ENCODE results near the gene EIF1AD.

Gene EIF1AD

DNA sequence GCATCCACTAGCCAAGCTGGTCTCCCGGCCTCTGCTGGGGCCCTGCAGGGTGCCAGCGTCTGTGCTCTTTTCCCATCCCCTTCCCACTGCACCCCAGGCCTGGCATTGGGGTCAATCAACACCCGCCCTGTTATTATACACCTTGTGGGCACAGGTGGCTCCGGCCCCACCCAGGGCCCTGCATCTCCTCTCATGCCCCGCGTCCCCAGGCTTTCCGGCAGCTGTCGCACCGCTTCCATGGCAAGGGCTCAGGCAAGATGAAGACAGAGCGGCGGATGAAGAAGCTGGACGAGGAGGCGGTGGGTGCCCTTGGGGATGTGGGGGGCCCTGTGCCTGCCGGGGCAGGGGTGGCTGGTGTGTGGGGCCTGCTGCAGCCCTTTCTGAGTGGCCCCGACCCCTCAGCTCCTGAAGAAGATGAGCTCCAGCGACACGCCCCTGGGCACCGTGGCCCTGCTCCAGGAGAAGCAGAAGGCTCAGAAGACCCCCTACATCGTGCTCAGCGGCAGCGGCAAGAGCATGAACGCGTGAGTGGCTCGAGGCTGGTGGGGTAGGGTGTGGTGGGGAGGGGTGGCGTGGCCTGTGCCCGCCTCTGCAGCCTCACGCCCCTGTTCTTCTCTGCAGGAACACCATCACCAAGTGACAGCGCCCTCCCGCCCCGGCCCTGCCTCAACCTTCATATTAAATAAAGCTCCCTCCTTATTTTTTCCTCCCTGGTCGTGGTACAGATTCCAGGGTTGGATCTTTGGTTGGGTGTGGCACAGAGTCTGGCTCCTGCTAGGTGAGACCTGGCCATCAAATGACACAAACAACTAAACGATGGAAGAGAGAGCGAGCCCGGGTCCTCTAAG, 23.3 kb downstream of the EIF1AD start:
- H3K27ac ChIP-seq: no peak overlapping the region
- TF ChIP-seq CTCF (IDR thresholded peaks at IDR 0.05): no peak

GRCh38 chr11:65977621-65978390, 24.2 kb downstream of the EIF1AD start:
- no peak overlapping the region for H2AFZ ChIP-seq
- no peak for TF ChIP-seq CTCF (IDR thresholded peaks at IDR 0.05)
- no peaks in the 10 kb centered on the region for H3K27me3 ChIP-seq (ENCODE audit: control insufficient read depth, insufficient read depth, low read length)
- no peak overlapping the region for H3K9ac ChIP-seq
- H3K36me3 ChIP-seq (ENCODE audit: control insufficient read depth, insufficient read depth, low read length): no peaks in the 10 kb centered on the region
- no peaks in the 10 kb centered on the region for H3K4me1 ChIP-seq
- no peak overlapping the region for H3K4me3 ChIP-seq (ENCODE audit: low read depth, low read length)
- no peaks in the 10 kb centered on the region for H3K9me3 ChIP-seq (ENCODE audit: control insufficient read depth, low read length)
- H3K4me2 ChIP-seq (ENCODE audit: low read length): no peak overlapping the region
- H3K79me2 ChIP-seq: no peaks in the 10 kb centered on the region
- H3K27ac ChIP-seq: no peak overlapping the region

More for the DNA sequence above, 23.3 kb downstream of the EIF1AD start:
- Histone ChIP-seq H3K9ac (no peak overlapping the region), H3K4me3 (ENCODE audit: low read depth, low read length) (no peak overlapping the region), H3K27me3 (ENCODE audit: control insufficient read depth, insufficient read depth, low read length) (no peaks in the 10 kb centered on the region), H3K4me1 (no peaks in the 10 kb centered on the region), H3K79me2 (no peaks in the 10 kb centered on the region), H3K9me3 (ENCODE audit: control insufficient read depth, low read length) (no peaks in the 10 kb centered on the region), H2AFZ (no peak overlapping the region), H3K4me2 (ENCODE audit: low read length) (no peak overlapping the region), H3K36me3 (ENCODE audit: control insufficient read depth, insufficient read depth, low read length) (no peaks in the 10 kb centered on the region)

DNA sequence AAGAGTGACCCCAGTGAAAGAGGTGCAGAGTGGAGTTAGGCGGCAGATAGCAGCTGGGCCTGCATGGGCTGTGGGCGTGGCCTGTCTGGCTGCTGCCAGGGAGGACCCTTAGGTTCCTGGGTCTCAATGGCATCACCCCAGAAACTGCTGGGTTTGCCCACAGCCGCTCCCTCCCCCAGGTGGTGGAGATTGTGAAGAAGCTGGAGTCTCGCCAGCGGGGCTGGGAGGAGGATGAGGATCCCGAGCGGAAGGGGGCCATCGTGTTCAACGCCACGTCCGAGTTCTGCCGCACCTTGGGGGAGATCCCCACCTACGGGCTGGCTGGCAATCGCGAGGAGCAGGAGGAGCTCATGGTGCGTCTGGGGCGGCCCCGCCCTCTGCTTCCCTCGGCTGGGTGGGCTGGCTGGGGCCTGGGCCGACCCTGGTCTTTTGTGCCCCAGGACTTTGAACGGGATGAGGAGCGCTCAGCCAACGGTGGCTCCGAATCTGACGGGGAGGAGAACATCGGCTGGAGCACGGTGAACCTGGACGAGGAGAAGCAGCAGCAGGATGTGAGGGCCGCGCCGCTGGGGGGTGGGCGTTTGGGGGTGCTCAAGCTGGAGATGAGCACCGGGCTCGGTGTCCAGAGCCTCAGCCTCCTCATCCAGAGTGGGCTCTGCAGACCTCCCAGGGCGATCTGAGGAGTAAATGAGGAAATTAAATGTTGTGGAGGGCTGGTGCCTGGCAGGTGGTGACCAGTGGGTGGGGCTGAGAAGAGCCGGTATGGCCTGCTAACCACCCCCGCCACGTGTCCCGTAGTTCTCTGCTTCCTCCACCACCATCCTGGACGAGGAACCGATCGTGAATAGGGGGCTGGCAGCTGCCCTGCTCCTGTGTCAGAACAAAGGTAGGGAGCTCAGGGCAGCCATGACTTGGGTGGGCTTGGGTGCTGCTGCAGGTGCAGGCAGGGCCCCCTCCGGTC, 25.5 kb downstream of the EIF1AD start:
- no peak overlapping the region for H3K4me3 ChIP-seq (ENCODE audit: low read depth, low read length)

GRCh38 chr11:65975771-65976170, 26.2 kb downstream of the EIF1AD start:
- Histone ChIP-seq H3K27ac (no peak overlapping the region), H3K36me3 (ENCODE audit: control insufficient read depth, insufficient read depth, low read length) (no peaks in the 10 kb centered on the region), H3K4me3 (ENCODE audit: low read depth, low read length) (no peak overlapping the region), H3K4me2 (ENCODE audit: low read length) (no peak overlapping the region), H2AFZ (no peak overlapping the region), H3K79me2 (no peaks in the 10 kb centered on the region), H3K27me3 (ENCODE audit: control insufficient read depth, insufficient read depth, low read length) (no peaks in the 10 kb centered on the region), H3K4me1 (no peaks in the 10 kb centered on the region), H3K9me3 (ENCODE audit: control insufficient read depth, low read length) (no peaks in the 10 kb centered on the region), H3K9ac (no peak overlapping the region)
- no peak for TF ChIP-seq CTCF (IDR thresholded peaks at IDR 0.05)

More for the DNA sequence above, 25.5 kb downstream of the EIF1AD start:
- H3K4me2 ChIP-seq (ENCODE audit: low read length): no peak overlapping the region
- H3K79me2 ChIP-seq: no peaks in the 10 kb centered on the region
- H2AFZ ChIP-seq: no peak overlapping the region
- H3K9me3 ChIP-seq (ENCODE audit: control insufficient read depth, low read length): no peaks in the 10 kb centered on the region
- no peak for TF ChIP-seq CTCF (IDR thresholded peaks at IDR 0.05)
- no peaks in the 10 kb centered on the region for H3K27me3 ChIP-seq (ENCODE audit: control insufficient read depth, insufficient read depth, low read length)
- no peaks in the 10 kb centered on the region for H3K4me1 ChIP-seq
- no peak overlapping the region for H3K9ac ChIP-seq
- H3K36me3 ChIP-seq (ENCODE audit: control insufficient read depth, insufficient read depth, low read length): no peaks in the 10 kb centered on the region
- no peak overlapping the region for H3K27ac ChIP-seq
